ENCODE measurements around the gene GSK3B. TPM values are rescaled to one million over a fixed set of nuclear protein-coding genes. Genes with fewer than 3 reads are reported as not detected.

The GSK3B gene
- total RNA-seq, 1 experiment from 2014 or later, result 56.5 TPM

DNA sequence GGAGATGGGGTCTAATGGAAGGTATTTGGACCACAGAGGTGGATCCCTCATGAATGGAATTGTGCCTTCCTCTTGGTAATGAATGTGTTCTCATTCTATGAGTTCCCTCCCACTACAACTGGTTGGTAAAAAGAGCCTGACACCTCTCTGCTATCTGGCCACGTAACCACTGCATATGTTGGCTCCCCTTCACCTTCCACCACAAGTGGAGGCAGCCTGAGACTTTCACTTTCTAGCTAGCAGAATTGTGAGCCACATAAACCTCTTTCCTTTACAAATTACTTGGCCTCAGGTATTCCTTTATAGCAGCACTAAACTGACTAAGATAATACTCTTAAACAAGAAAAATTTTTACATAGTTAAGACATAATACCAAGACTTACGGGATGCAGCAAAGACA lies 157.0 kb downstream of the GSK3B start:
- H3K36me3 Mint-ChIP-seq (ENCODE audit: insufficient read depth in 1 of 3, low read depth in 3 of 3), result no peaks in the 10 kb centered on the region

More for the DNA sequence above, 157.0 kb downstream of the GSK3B start:
- Histone ChIP-seq H3K14ac (ENCODE audit: insufficient read depth, low read length) (no peak overlapping the region), H4K20me1 (ENCODE audit: control insufficient read depth, insufficient read depth, insufficient read length) (no peaks in the 10 kb centered on the region), H4K91ac (ENCODE audit: insufficient read length, low read depth, low read length) (no peak overlapping the region), H3K27me3 (ENCODE audit: insufficient read depth, low read length) (no peaks in the 10 kb centered on the region), H3K9ac (ENCODE audit: extremely low read depth, insufficient read length, low read length) (no peak overlapping the region), H3K56ac (ENCODE audit: insufficient read length, low read depth, low read length) (no peak overlapping the region), H3K9me3 (ENCODE audit: control insufficient read depth, low read depth, low read length) (no peaks in the 10 kb centered on the region), H3K23me2 (ENCODE audit: insufficient read length, low read depth, low read length, poor library complexity, severe bottlenecking) (no peaks in the 10 kb centered on the region), H4K5ac (ENCODE audit: insufficient read length, low read depth, low read length) (no peak overlapping the region), H2AFZ (ENCODE audit: low read length) (no peak overlapping the region), H3T11ph (ENCODE audit: low read length) (no peak overlapping the region), H3K18ac (ENCODE audit: insufficient read length, low read depth, low read length) (no peak overlapping the region), H2BK120ac (ENCODE audit: low read depth, low read length, poor library complexity, severe bottlenecking) (no peak overlapping the region), H3K27ac (ENCODE audit: insufficient read length, low read depth, low read length) (no peak overlapping the region), H2BK5ac (ENCODE audit: insufficient read length, low read length) (no peak overlapping the region), H3K23ac (ENCODE audit: insufficient read length, low read depth, low read length) (no peak overlapping the region), H2BK12ac (ENCODE audit: insufficient read length, low read depth, low read length) (no peak overlapping the region), H2AK5ac (ENCODE audit: insufficient read length, low read length) (no peak overlapping the region), H3K4me1 (ENCODE audit: insufficient read depth, low read length) (no peaks in the 10 kb centered on the region), H2BK15ac (ENCODE audit: low read depth, low read length) (no peak overlapping the region), H2BK20ac (ENCODE audit: low read depth, low read length, poor library complexity, severe bottlenecking) (no peak overlapping the region), H3K79me1 (ENCODE audit: insufficient read depth, low read depth, low read length, poor library complexity, severe bottlenecking) (peaks cover 3% of the 10 kb centered on the region), H4K8ac (replicated peaks; ENCODE audit: insufficient read length, low read depth, low read length) (no peak overlapping the region), H3K4me2 (ENCODE audit: insufficient read depth, insufficient read length, low read length) (no peak overlapping the region), H3K4ac (ENCODE audit: low read depth, low read length) (no peak overlapping the region), H3K79me2 (ENCODE audit: insufficient read depth, low read length) (0 out of 2 replicates have a peak, but pooled peaks cover under 1% of the 10 kb centered on the region)
- DNase-seq, result no peak
- TF ChIP-seq CTCF (conservative IDR thresholded peaks at IDR 0.05), result no peak
- H3K4me1 Mint-ChIP-seq, result peaks cover 16 to 20% of the 10 kb centered on the region in 2 experiments
- no peaks in the 10 kb centered on the region for H3K9me3 Mint-ChIP-seq
- no CpG with 5 or more reads among the region's 2 CpGs for WGBS (ENCODE audit: extremely low coverage, insufficient read length, low lambda C conversion rate)
- no peak overlapping the region for H3K4me3 Mint-ChIP-seq
- no peaks in the 10 kb centered on the region for H3K27me3 Mint-ChIP-seq (ENCODE audit: low read depth)
- peak overlapping the region in 1 of 3 experiments; percentile 18; a peak in 2 of 7 replicates for H3K27ac Mint-ChIP-seq
